Right kidney (tissue), 1 donor: Measurements from ENCODE around the gene BTBD7.

Source experiments
- DNase-seq: peaks from one replicate; pipeline ENCODE4 v3.0.0-alpha.2; 2016

Gene BTBD7

GRCh38 chr14:93329965-93330608 is 2.7 kb downstream of the BTBD7 start:
- DNase-seq, result peak; percentile 21

- DNase-seq, result no peak
Measured at GRCh38 chr14:93328546-93328945, 4.3 kb downstream of the BTBD7 start.

GRCh38 chr14:93326196-93326595 is 6.6 kb downstream of the BTBD7 start:
- DNase-seq, result no peak

GRCh38 chr14:93323600-93324174 is 9.1 kb downstream of the BTBD7 start:
- no peak for DNase-seq

- no peak for DNase-seq
Measured at GRCh38 chr14:93322929-93323599, 9.8 kb downstream of the BTBD7 start.

- DNase-seq, result no peak
Measured at GRCh38 chr14:93320489-93320888, 12.3 kb downstream of the BTBD7 start.

- DNase-seq, result no peak
Measured at GRCh38 chr14:93319958-93320357, 12.9 kb downstream of the BTBD7 start.

- DNase-seq, result no peak
Measured at GRCh38 chr14:93319494-93319893, 13.3 kb downstream of the BTBD7 start.

GRCh38 chr14:93318927-93319326 is 13.9 kb downstream of the BTBD7 start:
- DNase-seq, result no peak

GRCh38 chr14:93317875-93318807 is 14.7 kb downstream of the BTBD7 start:
- DNase-seq, result no peak

GRCh38 chr14:93317210-93317874 is 15.5 kb downstream of the BTBD7 start:
- no peak for DNase-seq

- no peak for DNase-seq
Measured at GRCh38 chr14:93316716-93317115, 16.1 kb downstream of the BTBD7 start.

GRCh38 chr14:93315575-93315974 is 17.3 kb downstream of the BTBD7 start:
- no peak for DNase-seq

- DNase-seq, result no peak
Measured at GRCh38 chr14:93311082-93311481, 21.8 kb downstream of the BTBD7 start.

- no peak for DNase-seq
Measured at GRCh38 chr14:93309427-93309966, 23.3 kb downstream of the BTBD7 start.

- DNase-seq, result no peak
Measured at GRCh38 chr14:93308686-93309345, 24.0 kb downstream of the BTBD7 start.

GRCh38 chr14:93306812-93307211 is 26.0 kb downstream of the BTBD7 start:
- DNase-seq, result no peak

- no peak for DNase-seq
Measured at GRCh38 chr14:93305725-93306418, 27.0 kb downstream of the BTBD7 start.

- DNase-seq, result no peak
Measured at GRCh38 chr14:93304771-93305170, 28.1 kb downstream of the BTBD7 start.

GRCh38 chr14:93303659-93304058 is 29.2 kb downstream of the BTBD7 start:
- DNase-seq, result no peak
